ENCODE results near the gene PRKCA. TPM values are rescaled to one million over a fixed set of nuclear protein-coding genes. Genes with fewer than 3 reads are reported as not detected.
"Not testable (repeated sequence)": the region's sequence is repeated elsewhere in the genome, so short reads cannot be mapped to it uniquely, and the experiment has no call there.

Gene PRKCA
- polyA plus RNA-seq, 4 donors = 19.9 to 27.8 (median 24.5) TPM

GRCh38 chr17:66322764-66323163 is 20.4 kb downstream of the PRKCA start:
- DNase-seq (ENCODE audit: low read depth in 4 of 4, low spot score in 2 of 4) = no peak

- not testable (repeated sequence) for DNase-seq (ENCODE audit: low read depth in 4 of 4, low spot score in 2 of 4)
Measured at GRCh38 chr17:66324381-66325004, 22.1 kb downstream of the PRKCA start.

GRCh38 chr17:66326476-66327047 is 24.1 kb downstream of the PRKCA start:
- DNase-seq (ENCODE audit: low read depth in 4 of 4, low spot score in 2 of 4) = no peak

- no peak for DNase-seq (ENCODE audit: low read depth in 4 of 4, low spot score in 2 of 4)
Measured at GRCh38 chr17:66330646-66331037, 28.2 kb downstream of the PRKCA start.

GRCh38 chr17:66331038-66331816 is 28.8 kb downstream of the PRKCA start:
- DNase-seq (ENCODE audit: low read depth in 4 of 4, low spot score in 2 of 4) = no peak

- DNase-seq (ENCODE audit: low read depth in 4 of 4, low spot score in 2 of 4) = no peak
Measured at GRCh38 chr17:66335797-66336196, 33.4 kb downstream of the PRKCA start.

GRCh38 chr17:66337268-66337667 is 34.9 kb downstream of the PRKCA start:
- DNase-seq (ENCODE audit: low read depth in 4 of 4, low spot score in 2 of 4) = no peak

- no peak for DNase-seq (ENCODE audit: low read depth in 4 of 4, low spot score in 2 of 4)
Measured at GRCh38 chr17:66337866-66338485, 35.6 kb downstream of the PRKCA start.

GRCh38 chr17:66338937-66339336 is 36.5 kb downstream of the PRKCA start:
- DNase-seq (ENCODE audit: low read depth in 4 of 4, low spot score in 2 of 4) = no peak

- DNase-seq (ENCODE audit: low read depth in 4 of 4, low spot score in 2 of 4) = no peak
Measured at GRCh38 chr17:66339561-66339960, 37.1 kb downstream of the PRKCA start.

- no peak for DNase-seq (ENCODE audit: low read depth in 4 of 4, low spot score in 2 of 4)
Measured at GRCh38 chr17:66340720-66341119, 38.3 kb downstream of the PRKCA start.

GRCh38 chr17:66341462-66341861 is 39.0 kb downstream of the PRKCA start:
- DNase-seq (ENCODE audit: low read depth in 4 of 4, low spot score in 2 of 4) = no peak

- not testable (repeated sequence) for DNase-seq (ENCODE audit: low read depth in 4 of 4, low spot score in 2 of 4)
Measured at GRCh38 chr17:66342263-66342662, 39.9 kb downstream of the PRKCA start.

GRCh38 chr17:66343531-66344078 is 41.2 kb downstream of the PRKCA start:
- DNase-seq (ENCODE audit: low read depth in 4 of 4, low spot score in 2 of 4) = no peak

GRCh38 chr17:66344473-66344872 is 42.1 kb downstream of the PRKCA start:
- DNase-seq (ENCODE audit: low read depth in 4 of 4, low spot score in 2 of 4) = no peak

- DNase-seq (ENCODE audit: low read depth in 4 of 4, low spot score in 2 of 4) = no peak
Measured at GRCh38 chr17:66345264-66345663, 42.9 kb downstream of the PRKCA start.

GRCh38 chr17:66345949-66346638 is 43.7 kb downstream of the PRKCA start:
- not testable (repeated sequence) for DNase-seq (ENCODE audit: low read depth in 4 of 4, low spot score in 2 of 4)

- no peak for DNase-seq (ENCODE audit: low read depth in 4 of 4, low spot score in 2 of 4)
Measured at GRCh38 chr17:66347661-66348514, 45.5 kb downstream of the PRKCA start.

GRCh38 chr17:66348584-66349165 is 46.3 kb downstream of the PRKCA start:
- DNase-seq (ENCODE audit: low read depth in 4 of 4, low spot score in 2 of 4) = no peak
